Measurements from ENCODE around the gene SPOP. TPM values are rescaled to one million over a fixed set of nuclear protein-coding genes. Genes with fewer than 3 reads are reported as not detected.

The SPOP gene
- total and polyA plus RNA-seq, 12 donors: 39.8 to 79.9 (median 65.8) TPM

DNA sequence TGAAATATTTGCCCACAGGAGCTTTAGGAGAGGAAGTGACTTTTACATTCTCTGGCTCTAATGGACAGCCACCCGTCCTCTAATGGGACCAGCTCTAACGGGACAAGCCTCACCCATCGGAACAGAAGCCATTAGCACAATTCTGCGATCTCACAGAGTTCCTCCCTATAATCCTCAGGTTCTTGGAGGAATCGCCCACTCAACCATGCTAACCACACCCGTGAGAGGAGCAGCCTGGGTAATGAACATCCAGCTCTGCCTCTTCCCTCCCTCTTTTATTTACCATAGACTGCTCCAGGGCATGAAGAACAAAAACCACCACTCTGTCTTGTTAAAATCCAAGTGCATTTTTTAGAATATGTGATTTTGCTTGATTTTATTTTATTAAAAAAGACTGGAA, 23.1 kb upstream of the SPOP start:
- WGBS, 2 donors: 85 to 87% methylated on average over 6 of the region's 6 CpGs
- peaks cover 0 to 71% (median 52%) of the 10 kb centered on the region in 9 donors for H3K36me3 ChIP-seq
- intact Hi-C loops (cut with DNase I): loop anchor here in 6 of 10 donors (10.0 kb wide), 3 partner anchors 154 to 296 kb away; partner anchors contain the start of gene DLX3 (in 5 of the 6)

DNA sequence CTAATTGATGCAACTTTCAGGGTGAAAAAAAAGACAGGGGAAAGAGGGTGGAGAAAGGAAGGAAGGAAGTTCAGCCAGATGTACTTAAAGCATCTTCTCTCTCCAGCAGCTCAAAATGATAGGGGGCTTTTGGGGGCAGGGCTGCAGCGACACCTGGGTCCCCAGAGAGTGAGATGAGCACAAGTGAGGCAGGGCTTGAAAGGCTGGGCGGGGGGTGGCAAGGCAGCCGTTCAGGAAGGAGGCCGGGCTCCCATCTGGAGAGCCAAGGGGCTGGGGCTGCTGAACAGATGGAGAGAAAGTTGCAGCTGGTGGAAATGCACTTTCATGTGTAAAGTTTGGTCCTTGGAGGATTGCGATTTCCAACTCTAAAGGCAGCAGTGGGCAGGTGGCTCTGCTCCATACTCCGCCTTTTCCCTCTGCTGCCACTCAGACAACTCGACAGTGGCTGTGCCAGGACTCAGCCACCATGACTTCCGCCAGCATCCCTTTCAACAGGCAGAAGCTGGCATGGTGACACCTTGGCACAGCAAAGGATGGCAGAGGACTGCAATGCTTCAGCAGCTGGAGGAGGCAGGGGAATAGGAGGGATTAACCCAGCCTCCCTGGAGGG, 22.2 kb upstream of the SPOP start:
- intact Hi-C loops (cut with DNase I): loop anchor here in 6 of 10 donors (10.0 kb wide), 3 partner anchors 155 to 295 kb away; partner anchors contain the start of gene DLX3 (in 5 of the 6)
- Histone ChIP-seq H3K36me3 (peaks cover 0 to 62% (median 45%) of the 10 kb centered on the region in 9 donors), H3K9me3 (no peaks in the 10 kb centered on the region), H3K4me3 (no peak overlapping the region), H3K27ac (peak overlapping the region in 2 of 10 donors; percentile 41 to 50), H3K27me3 (no peaks in the 10 kb centered on the region), H3K4me1 (peaks cover 0 to 51% (median 7%) of the 10 kb centered on the region in 9 donors)
- TF ChIP-seq, protein P1, sequence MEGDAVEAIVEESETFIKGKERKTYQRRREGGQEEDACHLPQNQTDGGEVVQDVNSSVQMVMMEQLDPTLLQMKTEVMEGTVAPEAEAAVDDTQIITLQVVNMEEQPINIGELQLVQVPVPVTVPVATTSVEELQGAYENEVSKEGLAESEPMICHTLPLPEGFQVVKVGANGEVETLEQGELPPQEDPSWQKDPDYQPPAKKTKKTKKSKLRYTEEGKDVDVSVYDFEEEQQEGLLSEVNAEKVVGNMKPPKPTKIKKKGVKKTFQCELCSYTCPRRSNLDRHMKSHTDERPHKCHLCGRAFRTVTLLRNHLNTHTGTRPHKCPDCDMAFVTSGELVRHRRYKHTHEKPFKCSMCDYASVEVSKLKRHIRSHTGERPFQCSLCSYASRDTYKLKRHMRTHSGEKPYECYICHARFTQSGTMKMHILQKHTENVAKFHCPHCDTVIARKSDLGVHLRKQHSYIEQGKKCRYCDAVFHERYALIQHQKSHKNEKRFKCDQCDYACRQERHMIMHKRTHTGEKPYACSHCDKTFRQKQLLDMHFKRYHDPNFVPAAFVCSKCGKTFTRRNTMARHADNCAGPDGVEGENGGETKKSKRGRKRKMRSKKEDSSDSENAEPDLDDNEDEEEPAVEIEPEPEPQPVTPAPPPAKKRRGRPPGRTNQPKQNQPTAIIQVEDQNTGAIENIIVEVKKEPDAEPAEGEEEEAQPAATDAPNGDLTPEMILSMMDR (IDR thresholded peaks at IDR 0.05): no peak
- 47 to 53% methylated on average over 8 of the region's 8 CpGs for WGBS, 2 donors
- DNase-seq: peak; percentile 50 to 55
- ATAC-seq: peak; percentile 21 to 79 (median 68)

More for the DNA sequence above, 23.1 kb upstream of the SPOP start:
- Histone ChIP-seq H3K9me3 (no peaks in the 10 kb centered on the region), H3K4me3 (no peak overlapping the region), H3K27me3 (no peaks in the 10 kb centered on the region), H3K27ac (no peak overlapping the region), H3K4me1 (peaks cover 0 to 50% (median 7%) of the 10 kb centered on the region in 9 donors)
- TF ChIP-seq, protein P1 (IDR thresholded peaks at IDR 0.05): no peak
- no peak for ATAC-seq
- no peak for DNase-seq

DNA sequence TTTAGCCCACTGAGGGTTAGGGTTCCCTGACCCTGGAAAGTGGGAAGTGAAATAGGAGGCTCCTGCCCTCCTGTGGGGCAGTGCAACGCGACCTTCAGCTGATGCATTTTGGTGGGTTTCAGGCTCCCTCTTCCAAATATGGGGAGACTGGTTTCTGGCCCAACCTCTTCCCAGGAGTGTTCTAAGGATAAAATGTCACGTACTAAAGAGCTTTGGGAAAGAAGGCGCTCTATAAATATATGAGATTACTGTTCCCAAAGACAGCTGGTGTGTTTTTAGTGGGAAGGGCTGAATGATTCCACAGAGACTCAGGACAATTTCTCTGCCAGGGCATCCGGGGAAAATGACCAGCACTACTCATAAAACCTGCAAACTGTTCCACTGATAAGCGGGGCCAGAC, 20.1 kb upstream of the SPOP start:
- Histone ChIP-seq H3K27ac (peak overlapping the region in 4 of 10 donors; percentile 31 to 53 (median 41)), H3K4me1 (peaks cover 0 to 41% (median 7%) of the 10 kb centered on the region in 9 donors), H3K9me3 (no peaks in the 10 kb centered on the region), H3K36me3 (peaks cover 0 to 41% (median 26%) of the 10 kb centered on the region in 9 donors), H3K4me3 (no peak overlapping the region), H3K27me3 (no peaks in the 10 kb centered on the region)
- ATAC-seq (peak in 4 of 8 donors; percentile 8 to 56 (median 19)), DNase-seq (no peak)
- intact Hi-C loops (cut with DNase I): no loop called here
- TF ChIP-seq, protein P1 (IDR thresholded peaks at IDR 0.05): no peak
- WGBS, 2 donors: 52 to 54% methylated on average over 6 of the region's 6 CpGs

DNA sequence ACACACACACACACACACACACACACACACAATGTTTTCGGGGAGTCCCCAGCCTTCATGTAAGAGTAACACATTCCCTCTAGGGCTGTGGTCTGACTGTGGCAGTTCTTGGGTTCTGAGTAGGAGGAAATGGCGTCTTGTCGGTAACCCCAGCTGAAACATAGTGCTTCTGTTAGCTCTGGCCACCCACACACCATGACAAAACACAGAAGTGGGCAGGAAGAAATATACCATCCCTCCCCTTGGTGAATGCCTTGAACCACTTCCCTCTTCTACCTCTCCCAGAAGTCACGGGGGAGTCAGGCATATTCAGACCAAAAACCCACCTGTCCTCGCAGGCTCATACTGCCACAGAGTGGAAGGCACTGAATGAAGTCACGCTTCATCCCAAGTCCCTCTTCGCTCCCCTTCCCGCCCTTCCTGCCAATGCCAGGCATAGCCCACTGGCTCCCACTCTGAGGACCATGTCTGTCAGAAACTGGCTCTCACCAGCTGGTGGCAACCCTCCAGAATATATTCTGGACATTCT, 18.4 kb upstream of the SPOP start:
- Histone ChIP-seq H3K4me1 (peaks cover 5 to 55% (median 17%) of the 10 kb centered on the region in 9 donors), H3K27me3 (no peaks in the 10 kb centered on the region), H3K4me3 (no peak overlapping the region), H3K36me3 (peaks cover 0 to 24% (median 11%) of the 10 kb centered on the region in 9 donors), H3K27ac (peak overlapping the region in 2 of 10 donors; percentile 21 to 43), H3K9me3 (no peaks in the 10 kb centered on the region)
- no peak for DNase-seq
- peak in 1 of 8 donors; percentile 20 for ATAC-seq
- TF ChIP-seq, protein P1 (IDR thresholded peaks at IDR 0.05): no peak
- intact Hi-C loops (cut with DNase I): no loop called here
- 80 to 83% methylated on average over 8 of the region's 8 CpGs for WGBS, 2 donors
